GM19397 (cell line): ENCODE measurements around the gene PCDHB14.

Experiments
- ATAC-seq: cut with Tn5 transposase; IDR thresholded peaks from one replicate; pipeline ENCODE4 v1.9.1; 2021; ENCODE audit warnings: mild to moderate bottlenecking, moderate library complexity; ENCODE audit not compliant: unreplicated experiment

Gene PCDHB14

DNA sequence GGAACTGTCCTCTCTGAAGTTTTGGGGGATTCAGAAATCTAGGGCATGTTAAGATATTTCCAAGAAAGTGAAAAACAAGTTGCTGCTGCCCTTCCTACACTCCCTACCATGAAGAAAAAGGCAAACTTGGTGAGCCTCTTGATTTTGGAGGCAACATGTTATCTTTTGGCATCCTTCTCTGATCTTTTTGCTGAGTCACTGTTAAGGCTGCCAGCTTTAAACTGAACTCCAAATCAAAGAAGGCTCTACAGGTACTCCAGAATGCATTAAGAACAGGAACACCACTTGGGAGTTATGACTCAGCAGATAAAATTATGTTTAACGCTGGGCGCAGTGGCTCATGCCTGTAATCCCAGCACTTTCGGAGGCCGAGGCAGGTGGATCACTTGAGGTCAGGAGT is 46.1 kb downstream of the PCDHB14 start:
- no peak for ATAC-seq

DNA sequence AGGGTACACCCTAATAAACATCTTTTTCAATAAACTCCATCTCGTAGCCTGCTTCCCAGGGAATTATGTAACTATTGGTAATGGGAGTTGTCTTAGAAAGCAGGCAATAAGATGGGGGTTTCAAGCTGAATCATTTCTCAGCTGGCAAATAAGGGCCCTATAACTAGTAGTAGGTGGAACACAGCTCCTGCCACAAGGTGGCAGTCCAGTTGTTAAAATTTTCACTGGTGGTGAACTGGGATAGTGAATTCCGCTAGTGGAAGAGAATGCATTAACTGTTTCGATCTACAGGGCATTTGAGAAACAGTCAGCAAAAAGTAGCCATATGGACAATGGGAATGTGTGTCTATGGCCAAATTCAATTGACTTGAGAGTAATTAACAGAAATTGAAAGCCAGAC is 49.8 kb downstream of the PCDHB14 start:
- ATAC-seq: no peak
